Measurements from ENCODE around the gene IQGAP2. TPM values are rescaled to one million over a fixed set of nuclear protein-coding genes. Genes with fewer than 3 reads are reported as not detected.

IQGAP2 gene
- total RNA-seq, 1 donor from 2014 or later: 1.3 TPM

GRCh38 chr5:76384189-76384588 lies 18.9 kb upstream of the IQGAP2 start:
- TF ChIP-seq CTCF (conservative IDR thresholded peaks at IDR 0.05; ENCODE audit: low read depth, low read length): no peak
- H3K4me3 ChIP-seq (ENCODE audit: low read depth, low read length): no peak overlapping the region
- no peak for DNase-seq (ENCODE audit: low read depth)

GRCh38 chr5:76384705-76385104 lies 18.4 kb upstream of the IQGAP2 start:
- H3K4me3 ChIP-seq (ENCODE audit: low read depth, low read length): no peak overlapping the region
- no peak for DNase-seq (ENCODE audit: low read depth)
- no peak for TF ChIP-seq CTCF (conservative IDR thresholded peaks at IDR 0.05; ENCODE audit: low read depth, low read length)

- no peak for DNase-seq (ENCODE audit: low read depth)
- no peak for TF ChIP-seq CTCF (conservative IDR thresholded peaks at IDR 0.05; ENCODE audit: low read depth, low read length)
- H3K4me3 ChIP-seq (ENCODE audit: low read depth, low read length): no peak overlapping the region
Observed at GRCh38 chr5:76385540-76385939, 17.5 kb upstream of the IQGAP2 start.

- H3K4me3 ChIP-seq (ENCODE audit: low read depth, low read length): no peak overlapping the region
- DNase-seq (ENCODE audit: low read depth): no peak
- no peak for TF ChIP-seq CTCF (conservative IDR thresholded peaks at IDR 0.05; ENCODE audit: low read depth, low read length)
Observed at GRCh38 chr5:76386360-76386759, 16.7 kb upstream of the IQGAP2 start.

- H3K4me3 ChIP-seq (ENCODE audit: low read depth, low read length): no peak overlapping the region
- TF ChIP-seq CTCF (conservative IDR thresholded peaks at IDR 0.05; ENCODE audit: low read depth, low read length): no peak
- no peak for DNase-seq (ENCODE audit: low read depth)
Observed at GRCh38 chr5:76388236-76388635, 14.8 kb upstream of the IQGAP2 start.

- no peak for TF ChIP-seq CTCF (conservative IDR thresholded peaks at IDR 0.05; ENCODE audit: low read depth, low read length)
- DNase-seq (ENCODE audit: low read depth): no peak
- no peak overlapping the region for H3K4me3 ChIP-seq (ENCODE audit: low read depth, low read length)
Observed at GRCh38 chr5:76388791-76389512, 14.1 kb upstream of the IQGAP2 start.

GRCh38 chr5:76389513-76390154 lies 13.5 kb upstream of the IQGAP2 start:
- TF ChIP-seq CTCF (conservative IDR thresholded peaks at IDR 0.05; ENCODE audit: low read depth, low read length): no peak
- H3K4me3 ChIP-seq (ENCODE audit: low read depth, low read length): no peak overlapping the region
- no peak for DNase-seq (ENCODE audit: low read depth)
